Mucosa of stomach (tissue), 1 donor: ENCODE results near the gene EXOSC3.

Experiments
- H3K27me3 ChIP-seq: one replicate; pipeline ENCODE4 v1.7.0; 2013; ENCODE audit warnings: mild to moderate bottlenecking, low read length; ENCODE audit not compliant: control insufficient read depth, insufficient read depth
- H3K36me3 ChIP-seq: one replicate; pipeline ENCODE4 v1.7.0; 2013; ENCODE audit warnings: low read length; ENCODE audit not compliant: control insufficient read depth, insufficient read depth
- H3K4me1 ChIP-seq: one replicate; pipeline ENCODE4 v1.7.0; 2013; ENCODE audit warnings: mild to moderate bottlenecking, low read length; ENCODE audit not compliant: control insufficient read depth, insufficient read depth
- H3K4me3 ChIP-seq: one replicate; pipeline ENCODE4 v1.7.0; 2013; ENCODE audit warnings: low read length
- H3K9ac ChIP-seq: one replicate; pipeline ENCODE4 v1.7.0; 2013; ENCODE audit warnings: mild to moderate bottlenecking, low read length, moderate library complexity
- H3K9me3 ChIP-seq: one replicate; pipeline ENCODE4 v1.7.0; 2013; ENCODE audit warnings: mild to moderate bottlenecking, low read length, moderate library complexity; ENCODE audit not compliant: control insufficient read depth
- donor health status: Pancreatic carcinoma.

The EXOSC3 gene

DNA sequence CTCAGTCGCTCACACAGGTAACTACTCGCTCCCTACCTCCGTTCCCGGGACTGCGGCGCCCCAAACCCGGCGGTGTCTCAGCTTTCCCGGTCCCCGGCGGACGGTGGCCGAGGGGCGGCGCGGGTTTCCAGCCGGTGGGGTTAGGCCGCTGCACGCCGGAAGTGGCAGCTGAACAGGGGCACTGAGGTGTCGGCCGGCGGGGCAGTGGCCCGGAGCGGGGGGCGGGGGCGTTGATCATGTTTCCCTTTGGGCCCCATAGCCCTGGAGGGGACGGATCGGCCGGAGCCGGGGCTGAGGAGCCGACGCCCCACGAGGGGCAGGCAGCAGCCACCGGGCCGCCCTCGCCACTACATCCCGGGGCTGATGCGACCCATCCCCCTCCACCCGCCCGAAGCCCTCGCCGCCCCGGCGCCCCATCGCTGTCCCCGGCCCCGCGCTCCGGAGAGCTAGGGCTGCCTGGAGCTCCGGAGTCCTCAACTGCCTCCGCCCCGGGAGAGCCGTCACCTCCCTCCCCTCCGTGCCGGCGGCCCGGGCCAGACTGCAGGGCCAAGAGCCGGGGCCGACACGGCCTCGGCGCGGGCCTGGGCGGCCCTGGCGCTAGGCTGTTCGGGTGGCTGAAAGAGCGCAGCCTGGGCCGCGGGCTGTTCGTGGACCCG lies 15.9 kb upstream of the EXOSC3 start, which contains the start of gene DCAF10:
Gene DCAF10, plus strand, starts transcription at position 167 of the 656 bp plus-strand sequence. Its CDS starts 70 bp downstream, at position 237.
- Histone ChIP-seq H3K9ac (peak within 1 kb of the TSS; percentile 80), H3K36me3 (no peaks in the 10 kb centered on the region), H3K9me3 (no peaks in the 10 kb centered on the region), H3K27me3 (no peaks in the 10 kb centered on the region), H3K4me3 (peak within 1 kb of the TSS; percentile 54), H3K4me1 (peaks cover 14% of the 10 kb centered on the region)

- no peaks in the 10 kb centered on the region for H3K27me3 ChIP-seq
- no peaks in the 10 kb centered on the region for H3K36me3 ChIP-seq
- H3K9ac ChIP-seq, result no peak overlapping the region
- peaks cover 14% of the 10 kb centered on the region for H3K4me1 ChIP-seq
- H3K9me3 ChIP-seq, result no peaks in the 10 kb centered on the region
- no peak overlapping the region for H3K4me3 ChIP-seq
Measured at GRCh38 chr9:37798677-37799076, 13.8 kb upstream of the EXOSC3 start.

- Histone ChIP-seq H3K27me3 (no peaks in the 10 kb centered on the region), H3K9me3 (no peaks in the 10 kb centered on the region), H3K36me3 (no peaks in the 10 kb centered on the region), H3K4me1 (no peaks in the 10 kb centered on the region), H3K4me3 (no peak overlapping the region), H3K9ac (no peak overlapping the region)
Measured at GRCh38 chr9:37796232-37796631, 11.4 kb upstream of the EXOSC3 start.

- Histone ChIP-seq H3K9me3 (no peaks in the 10 kb centered on the region), H3K4me3 (no peak overlapping the region), H3K9ac (no peak overlapping the region), H3K36me3 (no peaks in the 10 kb centered on the region), H3K4me1 (no peaks in the 10 kb centered on the region), H3K27me3 (peaks cover 3% of the 10 kb centered on the region)
Measured at GRCh38 chr9:37792122-37792521, 7.3 kb upstream of the EXOSC3 start.

- H3K36me3 ChIP-seq, result no peaks in the 10 kb centered on the region
- H3K27me3 ChIP-seq, result peaks cover 9% of the 10 kb centered on the region
- no peaks in the 10 kb centered on the region for H3K4me1 ChIP-seq
- H3K9ac ChIP-seq, result no peak overlapping the region
- no peak overlapping the region for H3K4me3 ChIP-seq
- H3K9me3 ChIP-seq, result no peaks in the 10 kb centered on the region
Measured at GRCh38 chr9:37790096-37790495, 5.2 kb upstream of the EXOSC3 start.

GRCh38 chr9:37788332-37788731 lies 3.5 kb upstream of the EXOSC3 start:
- Histone ChIP-seq H3K9ac (no peak overlapping the region), H3K27me3 (peaks cover 9% of the 10 kb centered on the region), H3K36me3 (no peaks in the 10 kb centered on the region), H3K4me3 (no peak overlapping the region), H3K4me1 (peaks cover 8% of the 10 kb centered on the region), H3K9me3 (no peaks in the 10 kb centered on the region)

GRCh38 chr9:37787059-37787458 lies 2.2 kb upstream of the EXOSC3 start:
- Histone ChIP-seq H3K27me3 (peaks cover 9% of the 10 kb centered on the region), H3K36me3 (no peaks in the 10 kb centered on the region), H3K4me3 (no peak overlapping the region), H3K9me3 (no peaks in the 10 kb centered on the region), H3K9ac (no peak overlapping the region), H3K4me1 (peaks cover 8% of the 10 kb centered on the region)

DNA sequence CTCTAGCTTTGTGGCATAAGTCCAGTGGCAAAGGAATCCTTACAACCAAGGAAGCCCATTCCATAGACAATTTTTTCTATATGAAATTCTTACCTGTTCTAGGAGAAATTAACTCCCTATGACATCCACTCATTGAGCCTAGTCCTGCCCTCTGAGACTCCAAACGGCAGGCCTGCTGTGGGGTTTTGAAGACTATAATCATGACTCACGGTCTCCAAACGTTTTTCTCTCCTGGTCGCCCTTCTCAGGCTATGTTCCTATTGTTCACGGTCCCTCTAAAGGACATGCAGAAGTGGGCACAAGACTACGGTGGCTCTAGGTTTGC lies 611 bp downstream of the EXOSC3 start:
- H3K9ac ChIP-seq, result peak overlapping the region; percentile 77

GRCh38 chr9:37778534-37778933 lies 6.3 kb downstream of the EXOSC3 start:
- H3K4me1 ChIP-seq, result no peaks in the 10 kb centered on the region
- no peak overlapping the region for H3K4me3 ChIP-seq
- H3K9me3 ChIP-seq, result no peaks in the 10 kb centered on the region
- no peaks in the 10 kb centered on the region for H3K27me3 ChIP-seq
- H3K9ac ChIP-seq, result no peak overlapping the region
- H3K36me3 ChIP-seq, result no peaks in the 10 kb centered on the region

More for the DNA sequence above, 611 bp downstream of the EXOSC3 start:
- peaks cover 9% of the 10 kb centered on the region for H3K27me3 ChIP-seq
- peak overlapping the region; percentile 85 for H3K4me3 ChIP-seq
- H3K36me3 ChIP-seq, result no peaks in the 10 kb centered on the region
- no peaks in the 10 kb centered on the region for H3K9me3 ChIP-seq
- peaks cover 8% of the 10 kb centered on the region for H3K4me1 ChIP-seq

DNA sequence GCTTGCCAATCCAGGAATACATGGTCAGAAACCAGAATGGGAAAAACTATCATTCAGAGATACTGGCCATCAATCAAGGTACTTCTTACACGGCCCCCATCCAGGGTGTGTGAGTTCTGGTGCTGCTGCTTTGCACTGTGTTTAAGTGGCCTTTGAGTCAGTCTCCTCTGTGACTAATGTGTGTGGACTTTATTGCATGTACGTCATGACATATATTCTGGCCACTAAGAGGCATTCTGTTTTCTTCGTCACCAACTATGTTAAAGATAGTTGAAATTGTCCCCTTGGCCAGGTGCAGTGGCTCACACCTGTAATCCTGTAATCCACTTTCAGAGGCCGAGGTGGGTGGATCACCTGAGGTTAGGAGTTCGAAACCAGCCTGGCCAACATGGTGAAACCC lies 8.5 kb downstream of the EXOSC3 start:
- Histone ChIP-seq H3K4me3 (no peak overlapping the region), H3K36me3 (no peaks in the 10 kb centered on the region), H3K9ac (no peak overlapping the region), H3K4me1 (no peaks in the 10 kb centered on the region), H3K9me3 (no peaks in the 10 kb centered on the region), H3K27me3 (no peaks in the 10 kb centered on the region)

DNA sequence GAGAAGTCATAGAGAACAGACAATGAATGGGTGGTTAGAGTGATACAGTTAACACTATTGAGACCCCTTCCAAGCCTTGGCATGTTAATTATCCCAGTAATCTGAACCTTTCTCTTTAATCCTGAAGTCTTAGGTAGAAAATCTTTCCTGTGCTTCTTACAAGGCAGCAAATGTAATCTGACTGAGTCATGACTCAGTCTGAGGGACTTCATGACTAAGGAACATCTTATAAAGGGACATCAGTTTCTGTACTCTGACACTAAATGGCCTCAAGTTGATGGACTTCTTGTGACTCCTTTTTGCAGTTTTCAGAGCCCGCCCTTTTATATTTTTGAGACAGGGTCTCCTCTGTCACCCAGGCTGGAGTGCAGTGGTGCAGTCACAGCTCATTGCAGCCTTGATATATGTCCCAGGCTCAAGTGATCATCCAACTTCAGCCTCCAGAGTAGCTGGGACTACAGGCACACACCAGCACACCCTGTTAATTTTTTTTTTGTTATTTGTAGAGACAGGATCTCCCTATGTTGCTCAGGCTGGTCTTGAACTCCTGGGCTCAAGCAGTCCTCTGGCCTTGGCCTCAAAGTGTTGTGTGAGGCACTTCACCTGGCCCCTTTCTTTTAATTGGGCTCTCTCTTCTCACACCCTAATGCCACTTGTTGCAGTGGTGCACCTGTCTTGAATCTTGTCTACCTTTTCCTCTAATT lies 9.5 kb downstream of the EXOSC3 start:
- no peaks in the 10 kb centered on the region for H3K9me3 ChIP-seq
- H3K36me3 ChIP-seq, result no peaks in the 10 kb centered on the region
- H3K4me3 ChIP-seq, result no peak overlapping the region
- no peaks in the 10 kb centered on the region for H3K4me1 ChIP-seq
- no peak overlapping the region for H3K9ac ChIP-seq
- no peaks in the 10 kb centered on the region for H3K27me3 ChIP-seq

DNA sequence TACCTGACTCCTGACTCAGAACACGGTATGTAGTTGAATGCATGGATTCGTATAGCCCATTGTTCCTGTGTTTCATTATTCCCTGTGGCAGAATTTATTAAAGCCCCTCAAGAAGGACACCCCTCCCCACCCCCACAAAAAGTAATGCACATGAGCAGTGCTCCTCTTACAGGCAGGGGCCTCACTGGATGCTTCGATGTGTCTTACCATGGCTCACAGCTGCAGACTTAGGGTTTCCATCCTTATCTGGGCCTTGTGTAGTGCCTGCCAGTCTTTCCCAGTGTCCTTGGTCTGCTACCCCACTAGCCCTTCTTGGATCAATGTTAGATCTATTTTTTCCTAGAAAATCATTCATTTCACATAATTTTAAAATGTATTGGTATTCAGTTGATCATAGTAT lies 14.9 kb downstream of the EXOSC3 start:
- Histone ChIP-seq H3K4me3 (no peak overlapping the region), H3K4me1 (no peaks in the 10 kb centered on the region), H3K27me3 (no peaks in the 10 kb centered on the region), H3K9ac (no peak overlapping the region), H3K9me3 (no peaks in the 10 kb centered on the region), H3K36me3 (no peaks in the 10 kb centered on the region)
